Kidney epithelial cell (primary cell): Measurements from ENCODE around the gene TWIST2. TPM values are rescaled to one million over a fixed set of nuclear protein-coding genes. Genes with fewer than 3 reads are reported as not detected.

Experiments
- DNase-seq: peaks from one replicate; pipeline ENCODE4 v3.0.0-alpha.2; 2010; ENCODE audit warnings: low read depth
- H3K27me3 ChIP-seq: 2 replicates; pipeline ENCODE4 v1.6.0; 2011; ENCODE audit warnings: low read length; ENCODE audit not compliant: control insufficient read depth, insufficient read depth
- H3K36me3 ChIP-seq: 2 replicates; pipeline ENCODE4 v1.5.1; 2011; ENCODE audit warnings: low read length; ENCODE audit not compliant: control insufficient read depth, insufficient read depth
- H3K4me3 ChIP-seq: 2 replicates; pipeline ENCODE4 v1.5.1; 2011; ENCODE audit warnings: low read depth, mild to moderate bottlenecking, control low read depth, low read length
- CTCF ChIP-seq: IDR thresholded peaks from 2 replicates; pipeline ENCODE4 v1.5.1; 2011; ENCODE audit warnings: mild to moderate bottlenecking, moderate library complexity, low read length, control low read depth, inconsistent platforms; ENCODE audit not compliant: insufficient read depth, poor library complexity, severe bottlenecking
- total RNA-seq: library from RNA; depleted of rRNA; stranded (reverse); fragments of >200 nt; gene quantifications from 2 replicates; pipeline ENCODE4 v1.2.3, GENCODE V29; 2015

TWIST2 gene
- total RNA-seq, 1 donor from 2014 or later, result 1.8 TPM

GRCh38 chr2:238942080-238942725, 94.3 kb downstream of the TWIST2 start:
- no peak for TF ChIP-seq CTCF
- Histone ChIP-seq H3K27me3 (no peaks in the 10 kb centered on the region), H3K4me3 (no peak overlapping the region), H3K36me3 (no peaks in the 10 kb centered on the region)
- DNase-seq, result no peak

- Histone ChIP-seq H3K36me3 (no peaks in the 10 kb centered on the region), H3K4me3 (no peak overlapping the region), H3K27me3 (no peaks in the 10 kb centered on the region)
- no peak for DNase-seq
- no peak for TF ChIP-seq CTCF
Observed at GRCh38 chr2:238942726-238943300, 94.9 kb downstream of the TWIST2 start.

- no peak for TF ChIP-seq CTCF
- Histone ChIP-seq H3K27me3 (no peaks in the 10 kb centered on the region), H3K36me3 (no peaks in the 10 kb centered on the region), H3K4me3 (no peak overlapping the region)
- DNase-seq, result no peak
Observed at GRCh38 chr2:238943338-238944067, 95.6 kb downstream of the TWIST2 start.

- H3K4me3 ChIP-seq, result no peak overlapping the region
- TF ChIP-seq CTCF, result peak; percentile 41
- no peaks in the 10 kb centered on the region for H3K27me3 ChIP-seq
- no peaks in the 10 kb centered on the region for H3K36me3 ChIP-seq
- DNase-seq, result no peak
Observed at GRCh38 chr2:238945433-238946150, 97.7 kb downstream of the TWIST2 start.

GRCh38 chr2:238946318-238947242, 98.7 kb downstream of the TWIST2 start:
- no peak for DNase-seq
- TF ChIP-seq CTCF, result no peak
- H3K4me3 ChIP-seq, result no peak overlapping the region

More at GRCh38 chr2:238946318-238947242, 98.7 kb downstream of the TWIST2 start:
- Histone ChIP-seq H3K27me3 (no peaks in the 10 kb centered on the region), H3K36me3 (no peaks in the 10 kb centered on the region)
